ENCODE results near the gene GRAMD2A.

GRAMD2A gene

DNA sequence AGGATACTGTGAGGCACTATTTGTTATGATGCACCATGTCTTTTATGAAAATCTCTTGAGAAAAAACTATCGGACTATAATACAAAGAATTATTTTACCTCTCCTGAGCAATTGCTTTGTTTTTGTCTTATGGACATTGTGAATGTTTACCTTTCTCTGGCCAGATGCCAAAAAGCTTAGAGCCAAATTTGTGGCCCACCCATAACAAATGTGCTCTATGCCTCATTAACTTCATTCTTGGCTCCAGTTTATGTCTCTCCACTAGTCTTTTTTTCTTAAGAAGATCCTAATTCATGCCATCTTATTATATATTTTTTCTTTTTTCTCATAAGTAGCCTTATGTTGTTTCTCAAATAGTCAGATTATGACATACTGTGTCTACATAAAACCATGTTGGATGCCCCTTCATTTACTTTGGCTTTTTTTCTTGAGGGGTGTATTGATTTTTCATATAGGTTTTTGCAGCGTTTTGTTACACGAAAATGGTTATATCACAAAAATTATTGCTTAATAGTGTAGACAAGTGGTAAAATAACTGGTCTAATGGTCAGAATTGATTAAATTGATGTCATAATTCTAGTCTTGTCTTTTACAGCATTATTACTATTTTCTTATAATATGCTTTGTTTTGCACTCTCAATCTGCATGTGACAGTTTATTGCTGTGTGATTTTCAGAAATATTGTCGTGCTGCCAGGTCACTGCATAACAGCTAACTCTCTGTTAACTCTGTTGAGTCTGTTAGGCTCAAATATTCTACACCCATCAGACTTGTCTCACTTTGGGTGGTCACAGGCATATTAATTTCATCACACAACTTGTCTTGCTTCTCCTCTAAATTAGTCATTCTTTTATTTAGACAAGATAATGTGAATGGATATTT is 61.2 kb downstream of the GRAMD2A start:
- no peak for DNase-seq

GRCh38 chr15:72135719-72136118 is 61.9 kb downstream of the GRAMD2A start:
- DNase-seq = no peak

DNA sequence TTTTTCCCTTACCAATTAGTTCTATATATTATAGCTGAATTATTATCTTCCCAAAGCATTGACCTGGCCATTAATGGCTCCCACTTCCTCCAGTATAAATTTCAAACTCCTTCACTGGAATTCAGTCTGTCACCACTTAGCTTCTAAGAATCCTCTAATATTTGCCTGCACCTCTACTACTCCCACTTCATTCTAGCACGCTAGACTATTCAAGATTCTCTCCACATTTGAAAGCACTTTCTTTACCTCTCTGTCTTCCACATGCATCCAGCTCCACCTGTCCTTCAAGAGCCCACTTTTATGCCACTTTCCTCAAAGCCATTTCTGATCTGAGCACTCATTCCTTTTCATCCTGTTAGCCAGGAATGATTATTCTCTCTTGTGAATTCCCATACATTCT is 64.4 kb downstream of the GRAMD2A start:
- DNase-seq = no peak

GRCh38 chr15:72131922-72132321 is 65.7 kb downstream of the GRAMD2A start:
- no peak for DNase-seq

- no peak for DNase-seq
These were observed 67.3 kb downstream of the GRAMD2A start for GRCh38 chr15:72130272-72130671.

GRCh38 chr15:72128359-72128758 is 69.2 kb downstream of the GRAMD2A start:
- no peak for DNase-seq

- DNase-seq = no peak
These were observed 69.8 kb downstream of the GRAMD2A start for GRCh38 chr15:72127724-72128322.

- DNase-seq = no peak
These were observed 73.4 kb downstream of the GRAMD2A start for GRCh38 chr15:72124218-72124617.

- peak; percentile 56 to 98 (median 95) for DNase-seq
These were observed 79.3 kb downstream of the GRAMD2A start, which contains the start of the genes MYO9A and SENP8 for GRCh38 chr15:72118017-72118978. MYO9A (minus strand) TSS chr15:72118150; CDS start chr15:72046563, 71,587 bp downstream. SENP8 (plus strand) TSS chr15:72118403; CDS start chr15:72139624, 21,221 bp downstream.

- DNase-seq = peak in 25 of 56 donors; percentile 7 to 88 (median 67)
These were observed 80.0 kb downstream of the GRAMD2A start for GRCh38 chr15:72117486-72118016.

GRCh38 chr15:72116731-72117485 is 80.7 kb downstream of the GRAMD2A start:
- DNase-seq = peak in 36 of 56 donors; percentile 6 to 72 (median 38)

DNA sequence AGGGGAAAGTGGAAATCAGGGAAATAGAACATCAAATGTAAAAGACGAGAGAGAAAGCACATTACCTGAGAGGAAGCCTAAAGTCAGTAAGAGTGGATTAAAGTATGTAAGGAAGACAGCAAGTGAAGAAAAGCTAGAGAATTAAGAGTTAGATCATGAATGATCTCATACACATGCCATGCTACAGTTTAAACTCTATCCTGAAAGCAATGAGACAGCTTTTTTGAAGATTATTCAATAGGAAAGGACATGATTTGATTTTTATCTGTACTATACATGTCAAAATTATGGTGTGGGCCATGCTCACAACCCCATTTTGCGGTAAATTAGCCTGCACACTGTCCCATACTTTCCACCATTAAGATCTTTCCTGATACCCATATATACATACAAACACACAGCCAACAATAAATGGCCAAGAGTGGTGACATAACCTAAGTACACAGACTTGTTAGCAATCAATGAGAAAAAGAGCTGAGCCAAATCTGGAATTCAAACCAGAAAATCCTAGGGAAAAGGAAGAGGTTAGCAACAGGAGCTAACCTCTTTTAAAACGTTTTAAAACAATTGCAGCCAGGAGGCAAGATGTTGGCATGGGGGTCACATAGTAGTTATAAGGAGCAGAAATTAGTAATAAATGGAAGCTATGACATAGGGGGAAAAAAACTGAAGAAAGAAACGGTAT is 84.1 kb downstream of the GRAMD2A start:
- DNase-seq = no peak

DNA sequence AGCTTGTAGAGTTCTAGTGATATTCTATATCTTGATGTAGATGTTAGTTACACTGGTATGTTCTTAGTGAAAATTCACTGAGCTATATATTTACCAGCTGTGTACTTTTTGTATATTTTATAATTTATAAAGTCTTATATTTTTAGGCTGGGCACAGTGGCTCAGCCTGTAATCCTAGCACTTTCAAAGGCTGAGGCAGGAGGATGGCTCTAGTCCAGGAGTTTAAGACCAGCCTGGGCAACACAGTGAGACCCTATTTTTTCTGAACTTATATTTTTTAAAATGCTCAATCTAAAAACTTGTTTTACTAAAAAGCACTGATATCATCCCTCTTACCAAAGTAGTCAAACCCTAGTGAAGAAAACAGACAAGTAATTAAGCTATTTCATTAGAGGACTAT is 84.8 kb downstream of the GRAMD2A start:
- DNase-seq = no peak

- no peak for DNase-seq
These were observed 85.5 kb downstream of the GRAMD2A start for GRCh38 chr15:72112116-72112515.

DNA sequence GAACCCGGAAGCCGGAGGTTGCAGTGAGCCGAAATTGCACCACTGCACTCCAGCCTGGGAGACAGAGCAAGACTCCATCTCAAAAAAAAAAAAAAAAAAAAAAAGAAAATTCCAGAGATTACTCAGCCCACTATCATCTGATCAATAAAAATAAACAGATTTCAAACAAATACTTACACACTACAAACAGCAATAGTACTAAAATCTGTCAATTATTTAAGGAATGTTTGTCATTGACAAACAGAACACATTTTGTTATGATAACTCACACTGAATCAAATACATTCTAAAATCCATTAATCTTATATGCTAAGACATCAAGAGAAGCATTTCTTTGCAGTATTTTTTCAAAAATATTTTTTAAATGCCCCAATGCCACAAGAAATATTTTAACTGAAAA is 87.2 kb downstream of the GRAMD2A start:
- DNase-seq = no peak
